ENCODE results near the gene LAMB4.

LAMB4 gene

DNA sequence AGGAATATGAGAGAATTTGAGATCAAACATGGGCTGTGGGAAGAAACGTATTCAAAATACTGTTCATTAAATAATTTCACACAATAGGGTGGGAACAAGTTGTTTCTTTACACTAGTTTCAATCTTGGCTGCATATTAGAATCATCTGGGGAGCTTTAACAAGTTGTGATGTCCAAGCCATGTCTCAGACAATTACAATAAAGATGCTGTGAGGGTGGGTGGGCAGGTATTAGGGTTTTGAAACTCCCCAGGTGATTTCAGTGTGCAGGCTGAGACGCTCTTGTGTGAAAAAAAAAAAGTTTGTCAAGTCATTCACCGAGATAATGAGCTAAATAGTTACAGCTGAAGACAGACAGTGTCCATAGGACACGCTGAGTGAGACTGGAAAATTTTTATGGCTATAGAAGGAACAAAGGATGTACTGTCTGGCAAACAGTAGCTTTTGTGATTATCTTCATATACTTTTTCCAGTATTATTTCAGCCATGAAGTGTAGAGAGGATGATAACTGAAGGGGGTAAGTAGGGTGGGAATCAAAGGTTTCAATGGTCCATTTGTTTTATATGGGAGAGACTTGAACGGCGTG, 12.6 kb upstream of the LAMB4 start:
- Histone ChIP-seq H3K4me1 (ENCODE audit: control insufficient read depth in 1 of 2, insufficient read depth in 1 of 2, low read depth in 1 of 2, low read length in 1 of 2) (peaks cover 5 to 13% of the 10 kb centered on the region in 2 experiments), H3K27me3 (peaks cover 10% of the 10 kb centered on the region), H3K4me3 (ENCODE audit: low read depth in 1 of 2, low read length in 1 of 2) (no peak overlapping the region), H3K9me3 (no peaks in the 10 kb centered on the region), H3K36me3 (no peaks in the 10 kb centered on the region), H3K27ac (no peak overlapping the region)
- TF ChIP-seq, protein P1, sequence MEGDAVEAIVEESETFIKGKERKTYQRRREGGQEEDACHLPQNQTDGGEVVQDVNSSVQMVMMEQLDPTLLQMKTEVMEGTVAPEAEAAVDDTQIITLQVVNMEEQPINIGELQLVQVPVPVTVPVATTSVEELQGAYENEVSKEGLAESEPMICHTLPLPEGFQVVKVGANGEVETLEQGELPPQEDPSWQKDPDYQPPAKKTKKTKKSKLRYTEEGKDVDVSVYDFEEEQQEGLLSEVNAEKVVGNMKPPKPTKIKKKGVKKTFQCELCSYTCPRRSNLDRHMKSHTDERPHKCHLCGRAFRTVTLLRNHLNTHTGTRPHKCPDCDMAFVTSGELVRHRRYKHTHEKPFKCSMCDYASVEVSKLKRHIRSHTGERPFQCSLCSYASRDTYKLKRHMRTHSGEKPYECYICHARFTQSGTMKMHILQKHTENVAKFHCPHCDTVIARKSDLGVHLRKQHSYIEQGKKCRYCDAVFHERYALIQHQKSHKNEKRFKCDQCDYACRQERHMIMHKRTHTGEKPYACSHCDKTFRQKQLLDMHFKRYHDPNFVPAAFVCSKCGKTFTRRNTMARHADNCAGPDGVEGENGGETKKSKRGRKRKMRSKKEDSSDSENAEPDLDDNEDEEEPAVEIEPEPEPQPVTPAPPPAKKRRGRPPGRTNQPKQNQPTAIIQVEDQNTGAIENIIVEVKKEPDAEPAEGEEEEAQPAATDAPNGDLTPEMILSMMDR (IDR thresholded peaks at IDR 0.05): no peak

DNA sequence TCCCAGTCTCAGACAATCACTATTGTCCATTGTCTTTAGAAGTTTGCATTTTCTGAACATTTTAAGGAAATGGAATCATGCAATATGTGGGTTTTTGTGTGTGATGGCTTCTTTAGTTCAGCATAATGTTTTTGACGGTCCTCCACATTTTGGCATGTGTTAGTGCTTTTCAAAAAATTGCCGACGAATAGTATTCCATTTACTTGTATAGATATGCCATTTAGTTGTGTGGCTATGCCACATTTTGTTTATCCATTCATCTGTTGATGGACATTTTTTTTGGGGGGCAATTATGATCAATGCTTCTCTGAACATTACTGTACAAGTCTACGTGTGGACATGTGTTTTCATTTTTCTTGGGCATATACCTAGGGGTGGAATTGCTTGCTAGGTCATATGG, 12.0 kb upstream of the LAMB4 start:
- peaks cover 5 to 13% of the 10 kb centered on the region in 2 experiments for H3K4me1 ChIP-seq (ENCODE audit: control insufficient read depth in 1 of 2, insufficient read depth in 1 of 2, low read depth in 1 of 2, low read length in 1 of 2)
- H3K36me3 ChIP-seq: no peaks in the 10 kb centered on the region
- peaks cover 10% of the 10 kb centered on the region for H3K27me3 ChIP-seq
- no peak overlapping the region for H3K27ac ChIP-seq
- TF ChIP-seq, protein P1 (IDR thresholded peaks at IDR 0.05): no peak
- no peak overlapping the region for H3K4me3 ChIP-seq (ENCODE audit: low read depth in 1 of 2, low read length in 1 of 2)
- H3K9me3 ChIP-seq: no peaks in the 10 kb centered on the region

DNA sequence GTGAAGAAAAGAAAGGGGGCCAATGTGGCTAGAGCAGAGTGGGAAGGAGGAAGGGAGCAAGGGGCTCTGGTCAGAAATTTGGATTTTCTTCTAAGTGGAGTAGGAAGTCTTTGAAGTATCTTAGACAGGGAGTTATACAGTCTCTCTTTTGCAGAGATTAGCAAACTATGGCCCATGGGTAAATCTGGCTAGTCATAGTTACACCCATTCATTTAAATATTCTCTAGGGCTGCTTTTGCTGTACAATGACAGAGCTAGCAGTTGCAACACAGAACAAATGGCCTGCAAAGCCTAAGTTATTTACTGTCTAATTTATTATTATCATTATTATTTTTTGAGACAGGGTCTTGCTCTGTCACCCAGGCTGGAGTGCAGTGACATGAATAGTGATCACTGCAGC, 10.5 kb upstream of the LAMB4 start:
- Histone ChIP-seq H3K4me1 (ENCODE audit: control insufficient read depth in 1 of 2, insufficient read depth in 1 of 2, low read depth in 1 of 2, low read length in 1 of 2) (peaks cover 15 to 22% of the 10 kb centered on the region in 2 experiments), H3K9me3 (no peaks in the 10 kb centered on the region), H3K27ac (no peak overlapping the region), H3K36me3 (no peaks in the 10 kb centered on the region), H3K4me3 (ENCODE audit: low read depth in 1 of 2, low read length in 1 of 2) (no peak overlapping the region), H3K27me3 (peaks cover 10% of the 10 kb centered on the region)
- TF ChIP-seq, protein P1 (IDR thresholded peaks at IDR 0.05): no peak

DNA sequence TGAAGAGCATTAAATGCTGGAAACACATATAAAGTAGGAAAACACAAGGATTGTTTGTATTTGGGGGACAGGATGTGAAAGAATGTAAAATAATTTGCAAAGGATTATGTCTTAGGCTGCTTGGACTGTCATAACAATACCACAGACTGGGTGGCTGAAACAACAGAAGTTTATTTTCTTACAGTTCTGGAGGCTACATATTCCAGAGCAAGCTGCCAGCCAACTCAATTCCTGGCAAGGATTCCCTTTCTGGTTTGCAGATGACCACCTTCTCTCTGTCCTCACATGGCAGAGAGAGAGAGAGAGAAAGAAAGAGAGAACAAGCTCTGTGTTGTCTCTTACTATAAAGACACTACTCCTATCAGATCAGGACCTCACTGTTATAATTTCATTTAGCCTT, 8.8 kb upstream of the LAMB4 start:
- H3K4me1 ChIP-seq (ENCODE audit: control insufficient read depth in 1 of 2, insufficient read depth in 1 of 2, low read depth in 1 of 2, low read length in 1 of 2): peaks cover 26 to 39% of the 10 kb centered on the region in 2 experiments
- TF ChIP-seq, protein P1 (IDR thresholded peaks at IDR 0.05): no peak
- H3K9me3 ChIP-seq: no peaks in the 10 kb centered on the region
- no peaks in the 10 kb centered on the region for H3K27me3 ChIP-seq
- no peaks in the 10 kb centered on the region for H3K36me3 ChIP-seq
- H3K27ac ChIP-seq: no peak overlapping the region
- no peak overlapping the region for H3K4me3 ChIP-seq (ENCODE audit: low read depth in 1 of 2, low read length in 1 of 2)

DNA sequence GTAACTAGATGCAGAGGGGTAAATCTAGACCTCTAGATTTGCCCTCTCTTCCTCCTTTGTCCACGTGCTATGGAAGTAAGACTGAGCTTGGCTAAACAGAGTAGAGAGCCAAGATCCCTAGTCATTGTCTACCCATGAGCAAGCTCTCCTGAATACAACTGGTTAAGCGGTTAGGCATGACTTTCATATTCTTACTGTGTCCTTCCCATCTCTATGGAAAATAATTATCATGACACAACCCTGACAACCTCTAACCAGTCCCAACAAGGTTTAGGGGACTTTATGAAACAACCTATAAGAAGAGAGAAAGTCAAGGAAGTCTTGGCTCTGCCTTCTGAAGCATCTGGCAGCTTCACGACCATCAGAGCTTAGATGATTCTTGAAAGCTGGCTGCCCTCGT, 7.8 kb upstream of the LAMB4 start:
- H3K4me1 ChIP-seq (ENCODE audit: control insufficient read depth in 1 of 2, insufficient read depth in 1 of 2, low read depth in 1 of 2, low read length in 1 of 2): peaks cover 21 to 33% of the 10 kb centered on the region in 2 experiments

More for the DNA sequence above, 7.8 kb upstream of the LAMB4 start:
- TF ChIP-seq, protein P1 (IDR thresholded peaks at IDR 0.05): no peak
- H3K27me3 ChIP-seq: no peaks in the 10 kb centered on the region
- H3K9me3 ChIP-seq: no peaks in the 10 kb centered on the region
- no peak overlapping the region for H3K4me3 ChIP-seq (ENCODE audit: low read depth in 1 of 2, low read length in 1 of 2)
- H3K36me3 ChIP-seq: no peaks in the 10 kb centered on the region
- H3K27ac ChIP-seq: no peak overlapping the region

Measured in neutrophil (primary cell).